H7 (cell line): ENCODE data around the gene FEM1A. TPM values are rescaled to one million over a fixed set of nuclear protein-coding genes. Genes with fewer than 3 reads are reported as not detected.
"Not testable (repeated sequence)": the region's sequence is repeated elsewhere in the genome, so short reads cannot be mapped to it uniquely, and the experiment has no call there.

Experiments
- DNase-seq: peaks from one replicate; pipeline ENCODE4 v3.0.0; 2012
- H3K27me3 ChIP-seq: 2 replicates; pipeline ENCODE4 v1.6.0; 2011; ENCODE audit warnings: mild to moderate bottlenecking, low read length; ENCODE audit not compliant: control insufficient read depth, insufficient read depth
- H3K36me3 ChIP-seq: replicated peaks from 2 replicates; pipeline ENCODE4 v1.5.1; 2011; ENCODE audit warnings: low read length; ENCODE audit not compliant: control insufficient read depth, insufficient read depth
- H3K4me3 ChIP-seq: 2 replicates; pipeline ENCODE4 v1.5.1; 2011; ENCODE audit warnings: low read depth, mild to moderate bottlenecking, control low read depth, low read length, moderate library complexity; ENCODE audit not compliant: insufficient read depth
- total RNA-seq: library from RNA; depleted of rRNA; stranded (reverse); fragments of >200 nt; shearing (Covaris generic); gene quantifications from 2 replicates; pipeline ENCODE4 v1.2.3, GENCODE V29; 2014; rRNA removed

FEM1A gene
- total RNA-seq = 16.1 and 17.2 TPM in 2 replicates

GRCh38 chr19:4791183-4792018, at the start of gene FEM1A:
TSS of gene FEM1A (plus strand) at chr19:4791734. CDS start at chr19:4791855, 121 bp downstream.
- Histone ChIP-seq H3K4me3 (peak within 1 kb of the TSS; percentile 78), H3K27me3 (no peaks in the 10 kb centered on the region), H3K36me3 (peaks cover 14% of the 10 kb centered on the region)

GRCh38 chr19:4742723-4743646, 48.5 kb upstream of the FEM1A start:
- peak; percentile 68 for DNase-seq
- no peaks in the 10 kb centered on the region for H3K36me3 ChIP-seq
- no peaks in the 10 kb centered on the region for H3K27me3 ChIP-seq
- H3K4me3 ChIP-seq = peak overlapping the region; percentile 15

More at GRCh38 chr19:4791183-4792018, at the start of gene FEM1A:
- DNase-seq = peak; percentile 97

- H3K36me3 ChIP-seq = no peaks in the 10 kb centered on the region
- DNase-seq = no peak
- H3K4me3 ChIP-seq = no peak overlapping the region
- no peaks in the 10 kb centered on the region for H3K27me3 ChIP-seq
These were observed 46.9 kb upstream of the FEM1A start for GRCh38 chr19:4744451-4745174.

- not testable (repeated sequence) for H3K36me3 ChIP-seq, H3K27me3 ChIP-seq, DNase-seq, H3K4me3 ChIP-seq
These were observed 46.4 kb upstream of the FEM1A start for GRCh38 chr19:4745175-4745574.

GRCh38 chr19:4745986-4746385, 45.5 kb upstream of the FEM1A start:
- Histone ChIP-seq H3K36me3 (no peaks in the 10 kb centered on the region), H3K4me3 (no peak overlapping the region), H3K27me3 (no peaks in the 10 kb centered on the region)
- DNase-seq = no peak

GRCh38 chr19:4748185-4748584, 43.3 kb upstream of the FEM1A start:
- Histone ChIP-seq H3K27me3 (no peaks in the 10 kb centered on the region), H3K4me3 (no peak overlapping the region), H3K36me3 (no peaks in the 10 kb centered on the region)
- peak; percentile 62 for DNase-seq

GRCh38 chr19:4748589-4748988, 42.9 kb upstream of the FEM1A start:
- no peak for DNase-seq
- Histone ChIP-seq H3K27me3 (no peaks in the 10 kb centered on the region), H3K36me3 (no peaks in the 10 kb centered on the region), H3K4me3 (no peak overlapping the region)

- Histone ChIP-seq H3K4me3 (no peak overlapping the region), H3K36me3 (no peaks in the 10 kb centered on the region), H3K27me3 (no peaks in the 10 kb centered on the region)
- DNase-seq = no peak
These were observed 41.5 kb upstream of the FEM1A start for GRCh38 chr19:4749870-4750590.

GRCh38 chr19:4754248-4754647, 37.3 kb upstream of the FEM1A start:
- peaks cover under 1% of the 10 kb centered on the region; the same call in 1 of the 2 replicates for H3K27me3 ChIP-seq
- no peaks in the 10 kb centered on the region for H3K36me3 ChIP-seq
- DNase-seq = no peak
- H3K4me3 ChIP-seq = no peak overlapping the region

- peaks cover 2% of the 10 kb centered on the region; the same call in 1 of the 2 replicates for H3K27me3 ChIP-seq
- DNase-seq = no peak
- no peak overlapping the region for H3K4me3 ChIP-seq
- H3K36me3 ChIP-seq = no peaks in the 10 kb centered on the region
These were observed 36.1 kb upstream of the FEM1A start for GRCh38 chr19:4755459-4755858.

GRCh38 chr19:4758082-4758481, 33.5 kb upstream of the FEM1A start:
- no peak for DNase-seq
- Histone ChIP-seq H3K36me3 (no peaks in the 10 kb centered on the region), H3K4me3 (no peak overlapping the region), H3K27me3 (peaks cover 2% of the 10 kb centered on the region; the same call in 1 of the 2 replicates)

- Histone ChIP-seq H3K27me3 (peaks cover 2% of the 10 kb centered on the region; the same call in 1 of the 2 replicates), H3K4me3 (no peak overlapping the region), H3K36me3 (no peaks in the 10 kb centered on the region)
- DNase-seq = no peak
These were observed 32.9 kb upstream of the FEM1A start for GRCh38 chr19:4758659-4759058.

- Histone ChIP-seq H3K36me3 (no peaks in the 10 kb centered on the region), H3K4me3 (peak overlapping the region; percentile 24), H3K27me3 (peaks cover 2% of the 10 kb centered on the region; the same call in 1 of the 2 replicates)
- DNase-seq = peak; percentile 100
These were observed 31.9 kb upstream of the FEM1A start for GRCh38 chr19:4759388-4760284.
